ENCODE measurements around the gene ATPAF1.

- no peak for TF ChIP-seq ZNF274 (IDR thresholded peaks at IDR 0.05; ENCODE audit: low read length)
- TF ChIP-seq ZNF274 (tag by site-specific recombination; IDR thresholded peaks at IDR 0.05; ENCODE audit: borderline replicate concordance) = no peak
- TF ChIP-seq CTCF (tag by site-specific recombination; IDR thresholded peaks at IDR 0.05) = no peak
- no peak for TF ChIP-seq ZNF558 (tag by site-specific recombination; IDR thresholded peaks at IDR 0.05)
- TF ChIP-seq ZNF513 (tag by site-specific recombination; IDR thresholded peaks at IDR 0.05) = no peak
- TF ChIP-seq REST (tag by site-specific recombination; IDR thresholded peaks at IDR 0.05) = no peak
- TF ChIP-seq ZNF623 (tag by site-specific recombination; IDR thresholded peaks at IDR 0.05) = no peak
- TF ChIP-seq HOXA7 (CRISPR knock-in tag; IDR thresholded peaks at IDR 0.05; ENCODE audit: borderline replicate concordance) = no peak
- TF ChIP-seq ZNF610 (tag by site-specific recombination; IDR thresholded peaks at IDR 0.05; ENCODE audit: borderline replicate concordance) = no peak
- TF ChIP-seq SP2 (tag by site-specific recombination; IDR thresholded peaks at IDR 0.05) = no peak
- no peak for TF ChIP-seq ZNF707 (tag by site-specific recombination; IDR thresholded peaks at IDR 0.05)
- no peak for TF ChIP-seq ZNF157 (tag by site-specific recombination; IDR thresholded peaks at IDR 0.05)
- TF ChIP-seq ZNF24 (tag by site-specific recombination; IDR thresholded peaks at IDR 0.05) = no peak
- no peak for TF ChIP-seq ZNF23 (tag by site-specific recombination; IDR thresholded peaks at IDR 0.05; ENCODE audit: borderline replicate concordance)
Measured at GRCh38 chr1:46623743-46624644, 44.2 kb downstream of the ATPAF1 start.

Data from HEK293 (cell line).